ENCODE results near the gene LCAT.
"Not testable (repeated sequence)": the region's sequence is repeated elsewhere in the genome, so short reads cannot be mapped to it uniquely, and the experiment has no call there.

LCAT gene

GRCh38 chr16:67946966-67947558, 3.1 kb upstream of the LCAT start:
- no peak for DNase-seq

DNA sequence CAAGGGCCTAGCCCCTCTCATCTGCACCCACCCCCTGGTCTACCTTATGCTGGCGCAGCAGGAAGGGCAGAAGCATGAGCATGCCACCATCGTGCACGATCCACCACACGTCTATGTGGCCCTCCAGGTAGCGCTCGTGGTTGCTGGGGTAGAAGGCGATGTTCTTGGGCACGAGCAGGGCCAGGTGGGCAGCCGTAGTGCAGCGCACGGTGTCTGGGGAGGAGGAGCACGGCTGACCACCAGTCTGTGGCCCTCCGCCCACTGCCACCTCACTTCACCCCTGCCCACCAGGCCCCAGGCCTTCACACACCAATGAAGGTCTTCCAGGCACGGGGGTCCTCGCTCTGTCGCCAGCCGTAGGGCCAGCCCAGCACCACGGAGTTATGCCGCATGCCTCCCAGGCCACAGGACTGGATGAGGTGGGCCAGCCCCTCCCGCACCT, 2.2 kb upstream of the LCAT start:
- DNase-seq: no peak

DNA sequence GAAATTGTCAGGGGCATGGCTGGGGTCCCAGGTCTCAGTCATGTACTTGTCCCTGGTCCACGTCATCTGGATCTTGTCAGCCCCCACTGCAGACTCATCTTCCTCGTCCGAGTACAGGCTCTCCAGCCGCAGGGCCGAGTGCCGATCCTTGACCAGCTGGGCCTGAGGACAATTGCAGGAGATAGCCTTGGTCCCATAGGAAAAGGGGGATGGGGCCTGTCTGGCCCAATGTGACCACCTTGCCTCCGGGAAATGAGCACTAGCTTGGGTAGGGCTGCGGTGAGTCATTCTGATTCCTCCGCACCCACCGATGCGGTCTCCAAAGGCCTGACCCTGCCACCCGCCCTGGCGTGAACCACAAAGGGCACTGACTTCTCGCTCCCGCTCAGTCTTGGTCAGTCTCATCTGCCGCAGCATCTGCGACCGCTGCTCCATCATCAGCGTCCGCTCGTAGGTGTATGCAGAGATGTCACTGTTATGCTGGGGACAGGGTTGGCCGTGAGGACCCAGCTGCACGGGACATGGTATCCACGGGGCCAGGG, 1.5 kb upstream of the LCAT start:
- no peak for DNase-seq

DNA sequence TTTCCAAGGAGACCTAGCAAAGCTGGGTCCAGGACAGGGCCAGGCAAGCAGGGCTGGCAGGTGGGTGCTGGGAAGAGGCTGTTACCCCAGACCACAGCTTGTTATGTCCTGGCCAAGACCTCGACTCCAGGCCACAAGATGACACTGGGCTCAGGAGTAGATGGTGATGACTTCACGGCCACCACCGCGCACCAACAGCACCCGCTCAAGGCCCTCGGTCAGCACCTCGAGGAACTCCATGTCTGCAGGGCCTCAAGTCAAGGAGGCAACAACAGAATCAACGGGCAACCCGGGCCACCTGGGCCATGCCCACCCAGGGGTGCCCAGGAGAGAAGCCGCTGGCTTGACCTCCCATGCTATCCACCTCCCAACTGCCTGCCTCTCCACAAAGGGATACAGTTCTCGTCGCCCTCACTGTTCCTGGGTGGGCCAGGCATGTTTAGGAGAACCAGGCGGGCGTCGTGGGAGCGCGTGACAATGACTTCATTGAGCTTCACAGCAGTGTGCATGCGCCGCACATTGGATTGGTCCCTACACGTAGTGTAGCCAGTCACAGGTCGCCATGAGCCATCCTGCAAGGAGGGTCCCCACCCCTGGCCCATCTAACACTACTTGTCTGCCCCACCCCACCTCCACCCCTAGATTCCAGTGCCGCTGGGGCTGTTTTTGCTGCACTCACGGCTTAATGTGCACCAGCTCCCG, 921 bp upstream of the LCAT start:
- DNase-seq: no peak

- no peak for DNase-seq
Measured at GRCh38 chr16:67943256-67943618, 683 bp downstream of the LCAT start.

- peak; percentile 38 for DNase-seq
Measured at GRCh38 chr16:67942510-67943255, 1.2 kb downstream of the LCAT start.

DNA sequence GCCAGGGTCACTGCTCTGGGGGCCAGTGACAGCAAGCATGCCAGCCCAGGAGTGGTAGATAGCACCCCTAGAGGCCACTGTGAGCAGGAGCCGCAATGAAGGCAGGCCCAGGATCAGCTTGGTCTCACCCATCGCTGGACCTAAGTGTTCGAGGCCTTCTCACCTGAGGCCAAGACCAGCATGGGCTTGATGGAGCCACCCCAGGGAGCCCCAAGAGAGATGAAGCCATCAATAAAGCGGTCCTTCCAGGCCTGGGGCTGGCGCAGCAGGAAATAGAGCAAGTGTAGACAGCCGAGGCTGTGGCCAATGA, 1.8 kb downstream of the LCAT start:
- DNase-seq: no peak

DNA sequence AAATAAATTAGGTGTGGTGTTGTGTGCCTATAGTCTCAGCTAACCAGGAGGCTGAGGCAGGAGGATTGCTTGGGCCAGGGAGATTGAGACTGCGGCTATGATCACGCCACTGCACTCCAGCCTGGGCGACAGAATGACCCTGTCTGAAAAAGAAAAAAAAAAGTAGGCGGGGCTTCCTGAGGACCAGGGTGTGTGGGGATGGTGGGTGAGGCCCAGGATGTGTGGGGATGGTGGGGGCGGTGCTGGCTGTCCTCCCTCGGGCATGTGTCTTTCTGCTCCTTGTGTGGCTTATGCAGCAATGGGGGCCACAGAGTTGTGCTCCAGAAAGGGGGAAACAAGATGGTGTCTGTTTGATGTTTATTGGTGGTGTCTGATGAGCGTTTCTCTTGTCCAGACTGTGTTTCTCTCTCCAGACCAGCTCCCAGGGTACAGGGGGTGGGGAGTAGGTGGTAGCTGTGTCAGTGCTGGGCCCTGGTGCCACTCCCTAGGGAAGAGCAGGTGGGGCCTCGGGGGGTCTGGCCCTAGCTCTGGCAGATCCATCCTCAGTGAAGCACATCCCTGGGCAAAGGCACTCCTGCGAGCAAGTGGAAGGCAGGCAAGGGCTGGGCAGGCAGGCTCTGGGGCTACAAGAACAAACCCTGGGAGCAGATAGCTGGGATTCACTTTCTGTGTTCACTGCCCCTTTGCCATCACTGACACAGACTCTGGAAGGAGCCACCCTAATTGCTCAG, 2.3 kb downstream of the LCAT start:
- DNase-seq: no peak

GRCh38 chr16:67940446-67941089, 3.4 kb downstream of the LCAT start:
- no peak for DNase-seq

DNA sequence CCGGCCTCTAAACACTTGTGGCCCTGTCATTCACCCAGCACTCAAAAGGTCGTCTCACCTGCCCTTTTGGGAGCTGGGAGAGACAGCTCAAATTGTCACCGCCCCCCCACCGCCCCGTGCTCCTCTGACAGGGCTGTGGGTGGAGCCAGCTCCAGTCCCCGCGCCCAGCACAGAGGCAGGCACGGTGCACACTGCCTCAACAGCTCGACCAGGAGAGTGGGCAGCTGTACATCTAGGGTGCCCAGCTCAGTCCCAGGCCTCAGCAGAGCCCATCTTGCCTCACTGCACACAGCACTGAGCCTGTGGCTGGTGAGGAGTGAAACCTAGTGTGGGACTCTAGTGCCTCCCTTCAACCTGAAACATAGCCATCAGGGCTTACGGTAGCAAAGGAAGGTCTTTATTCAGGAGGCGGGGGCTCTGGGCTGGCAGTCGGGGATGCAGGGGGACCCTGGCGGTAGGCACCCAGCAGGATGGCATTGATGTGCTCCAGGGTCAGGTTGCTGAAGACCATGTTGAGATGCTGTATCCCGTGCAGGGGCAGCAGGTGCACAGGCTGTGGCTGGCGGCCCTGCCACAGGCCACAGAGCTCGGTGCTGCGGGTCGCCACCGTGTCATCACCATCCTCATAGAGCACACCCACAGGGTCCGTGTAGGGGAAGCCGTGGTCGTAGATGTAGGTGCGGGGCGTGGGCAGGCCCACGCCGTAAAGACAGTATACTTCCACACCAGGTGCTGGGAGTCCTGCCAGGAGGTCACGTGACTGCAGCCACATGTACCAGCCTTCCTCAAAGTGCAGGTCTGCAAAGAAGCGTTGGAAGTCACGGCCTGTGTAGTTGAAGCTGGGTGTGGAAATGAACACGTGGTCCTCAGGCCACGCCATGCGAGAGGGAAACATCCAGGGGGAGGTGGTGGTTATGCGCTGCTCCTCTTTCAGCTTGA, 4.1 kb downstream of the LCAT start:
- no peak for DNase-seq

- DNase-seq: not testable (repeated sequence)
Measured at GRCh38 chr16:67937713-67938112, 6.2 kb downstream of the LCAT start.

DNA sequence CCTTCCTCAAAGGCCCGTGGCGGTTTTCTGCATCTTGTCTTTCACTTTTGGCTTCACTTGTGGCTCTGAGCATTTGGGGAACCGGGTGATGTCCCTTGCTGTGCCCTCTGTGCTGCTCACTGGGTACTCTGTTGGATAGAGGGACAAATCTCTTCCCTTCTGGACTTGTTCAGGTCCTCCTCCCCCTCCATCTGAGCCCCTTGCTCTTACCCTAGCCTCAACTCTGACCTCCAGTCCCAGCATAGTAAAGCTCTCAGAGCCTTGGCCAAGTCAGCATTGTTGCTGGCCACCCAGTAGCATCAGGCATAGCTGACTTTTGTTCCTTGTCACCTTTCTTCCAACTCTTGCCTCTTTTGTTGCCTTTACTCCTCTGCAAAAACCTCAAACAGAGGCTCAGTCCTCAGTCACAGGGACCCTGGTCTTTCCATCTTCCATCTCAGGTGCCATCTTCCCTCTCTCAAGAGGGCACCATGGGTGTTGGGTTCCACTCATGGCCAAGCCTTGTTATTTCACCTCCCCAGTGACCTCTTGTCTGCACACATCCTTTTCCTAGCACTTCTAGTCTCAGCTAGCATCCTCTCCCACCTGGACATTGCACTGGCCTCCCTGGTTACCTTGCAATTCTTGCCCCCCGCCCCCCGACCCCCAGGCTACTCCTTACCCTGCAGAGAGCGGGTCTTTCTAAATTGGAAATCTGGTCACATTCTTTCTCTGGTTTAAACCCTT, 6.9 kb downstream of the LCAT start:
- DNase-seq: no peak

GRCh38 chr16:67936124-67936879, 7.6 kb downstream of the LCAT start, which contains the start of gene PSMB10:
TSS of gene PSMB10 (minus strand) at chr16:67936850. CDS start at chr16:67936749, 101 bp downstream.
- DNase-seq: peak; percentile 36

DNA sequence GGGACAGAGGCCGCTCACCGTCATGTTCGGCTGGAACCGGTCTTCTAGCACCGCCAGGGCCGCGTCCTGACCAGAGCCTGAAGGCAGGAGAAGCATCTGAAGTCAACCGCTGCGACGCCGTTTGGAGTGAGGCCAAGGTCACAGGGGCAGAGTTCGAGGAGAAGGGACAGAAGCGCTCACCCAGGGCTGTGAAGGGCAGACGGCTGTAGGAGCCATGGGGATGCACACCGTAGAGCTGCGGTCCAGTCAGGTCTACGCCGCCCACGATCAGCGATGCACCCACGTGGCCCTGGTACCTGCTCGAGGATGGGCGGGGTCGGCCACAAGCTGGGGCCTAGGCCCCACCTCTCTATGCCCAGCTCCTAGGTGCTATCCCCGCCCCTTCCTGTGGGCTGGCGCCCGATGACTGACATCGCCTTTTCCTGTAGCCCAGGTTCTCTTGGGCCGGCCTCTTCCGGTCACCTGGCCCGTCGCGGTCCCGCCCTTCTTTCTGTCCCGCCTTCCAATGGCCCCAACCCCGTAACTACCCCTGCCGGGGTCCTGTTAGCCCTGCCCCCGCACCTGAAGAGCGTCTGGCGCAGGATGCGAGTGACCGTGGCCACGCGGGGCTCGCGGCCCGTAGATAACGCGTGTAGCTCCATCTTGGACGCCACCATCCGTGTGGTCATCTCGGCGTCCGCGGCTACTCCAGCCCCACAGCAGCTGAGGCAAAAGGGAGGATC, 8.4 kb downstream of the LCAT start:
- peak; percentile 97 for DNase-seq

GRCh38 chr16:67935101-67935401, 8.9 kb downstream of the LCAT start:
- DNase-seq: peak; percentile 33

- DNase-seq: peak; percentile 31
Measured at GRCh38 chr16:67934306-67935100, 9.4 kb downstream of the LCAT start.

DNA sequence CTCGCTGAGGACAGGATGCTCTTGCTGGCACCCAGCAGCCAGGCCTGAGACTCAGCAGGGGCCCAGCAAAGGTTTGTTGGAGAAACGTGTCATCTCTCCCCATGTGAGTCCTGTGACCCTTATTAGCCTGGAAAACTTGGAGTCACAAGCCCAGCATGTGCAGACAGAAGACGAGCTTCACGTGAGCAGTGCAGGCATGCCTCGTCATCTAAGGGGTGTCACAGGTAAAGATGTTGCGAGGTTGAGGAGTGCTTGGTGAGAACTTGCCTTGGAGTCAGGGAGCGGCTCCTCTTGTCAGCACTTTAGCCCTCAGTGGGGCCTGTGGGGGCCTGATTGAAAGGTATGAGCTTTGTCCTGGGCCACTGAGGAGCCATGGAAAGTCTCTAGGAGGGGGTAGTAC, 10.1 kb downstream of the LCAT start:
- no peak for DNase-seq

DNA sequence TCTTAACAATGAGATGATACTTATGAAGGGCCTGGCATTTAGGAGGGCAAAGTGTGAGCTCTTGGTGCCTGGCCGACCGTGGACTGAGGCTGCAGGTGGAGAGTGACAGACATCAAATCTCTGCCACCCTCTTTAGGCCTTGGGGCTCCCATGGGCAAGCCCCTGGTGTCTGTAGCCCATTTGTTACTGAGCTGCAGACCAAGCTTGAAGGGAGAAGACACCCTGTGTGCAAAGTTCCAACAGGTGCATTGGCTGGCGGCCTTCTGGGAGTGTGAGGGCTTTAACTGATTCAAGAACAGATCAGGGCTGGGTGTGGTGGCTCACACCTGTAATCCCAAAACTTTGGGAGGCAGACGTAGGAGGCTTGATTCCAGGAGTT, 11.5 kb downstream of the LCAT start:
- no peak for DNase-seq

Measured in NCI-H1092 treated with DMSO at 0.1 percent for 48 hours (cell line).